HTR-8/SVneo (cell line): ENCODE results near the gene UBALD2.
"Not testable (repeated sequence)": the region's sequence is repeated elsewhere in the genome, so short reads cannot be mapped to it uniquely, and the experiment has no call there.

ENCODE experiments used
- DNase-seq: peaks from one replicate; pipeline ENCODE4 v3.0.0; 2011; ENCODE audit warnings: low spot score, mixed read lengths; ENCODE audit not compliant: insufficient read length
- FAIRE-seq: peaks from 2 replicates; lab custom pipeline; 2011; peaks lifted over from hg19 to GRCh38; lab: Jason Lieb, UNC

The UBALD2 gene

DNA sequence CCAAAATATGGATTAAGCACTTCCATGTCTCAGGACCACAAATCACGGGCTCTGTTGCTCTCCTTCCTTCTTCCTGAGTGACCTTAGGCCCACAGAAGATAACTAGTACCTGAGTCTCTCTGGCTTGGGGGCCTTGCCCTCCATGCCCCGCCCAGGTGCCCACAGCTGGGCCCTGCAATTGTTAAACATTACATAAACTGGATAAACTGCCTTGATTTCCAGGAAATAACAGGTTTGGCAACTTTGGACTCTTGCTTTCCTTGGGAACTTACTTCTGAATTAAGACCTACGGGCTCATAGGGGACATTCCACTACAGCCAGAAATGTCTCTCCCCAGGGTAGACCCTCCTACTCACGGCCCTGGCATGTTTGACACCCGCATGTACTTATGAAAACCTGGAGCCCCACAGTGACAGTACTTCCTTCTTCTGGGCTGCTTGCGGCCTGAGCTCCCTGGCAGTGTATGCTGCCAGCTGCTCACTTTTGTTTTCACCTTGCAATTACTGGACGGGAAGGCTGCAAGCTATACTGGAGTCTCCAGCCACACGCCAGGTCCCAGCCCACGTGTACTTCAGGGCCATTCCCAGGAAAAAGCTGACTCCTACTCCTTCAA, 2.3 kb upstream of the UBALD2 start:
- FAIRE-seq (no peak), DNase-seq (no peak)

DNA sequence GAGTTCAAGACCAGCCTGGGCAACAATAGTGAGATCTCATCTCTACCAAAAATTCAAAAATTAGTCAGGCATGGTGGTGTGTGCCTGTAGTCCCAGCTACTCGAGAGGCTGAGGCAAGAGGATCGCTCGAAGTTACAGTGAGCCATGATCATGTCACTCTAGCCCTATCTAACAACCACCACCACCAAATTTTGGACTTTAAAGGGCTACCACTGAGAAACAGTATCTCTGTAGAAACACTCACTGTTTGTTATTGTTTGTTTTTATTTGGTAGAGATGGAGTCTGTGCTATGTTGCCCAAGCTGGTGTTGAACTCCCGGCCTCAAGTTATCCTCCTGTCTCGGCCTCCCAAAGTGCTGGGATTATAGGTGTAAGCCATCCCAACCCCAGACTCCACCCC, 1.3 kb upstream of the UBALD2 start:
- DNase-seq (no peak), FAIRE-seq (no peak)

DNA sequence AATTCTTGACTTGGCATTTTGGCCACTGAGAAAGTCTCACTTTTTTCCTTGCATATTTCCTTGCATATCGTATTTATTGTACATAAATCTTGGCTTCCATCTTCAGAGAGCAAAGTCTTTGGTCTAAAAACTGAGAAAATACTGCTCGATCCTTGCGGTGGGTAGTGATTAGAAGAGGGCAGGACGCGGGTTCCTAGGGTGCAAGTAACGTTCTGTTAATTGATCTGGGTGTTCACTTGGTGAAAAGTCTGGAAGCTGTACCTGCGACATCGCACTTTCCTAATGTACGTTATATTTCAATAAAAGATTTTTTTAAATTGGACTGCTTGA, 758 bp upstream of the UBALD2 start:
- no peak for DNase-seq
- no peak for FAIRE-seq

DNA sequence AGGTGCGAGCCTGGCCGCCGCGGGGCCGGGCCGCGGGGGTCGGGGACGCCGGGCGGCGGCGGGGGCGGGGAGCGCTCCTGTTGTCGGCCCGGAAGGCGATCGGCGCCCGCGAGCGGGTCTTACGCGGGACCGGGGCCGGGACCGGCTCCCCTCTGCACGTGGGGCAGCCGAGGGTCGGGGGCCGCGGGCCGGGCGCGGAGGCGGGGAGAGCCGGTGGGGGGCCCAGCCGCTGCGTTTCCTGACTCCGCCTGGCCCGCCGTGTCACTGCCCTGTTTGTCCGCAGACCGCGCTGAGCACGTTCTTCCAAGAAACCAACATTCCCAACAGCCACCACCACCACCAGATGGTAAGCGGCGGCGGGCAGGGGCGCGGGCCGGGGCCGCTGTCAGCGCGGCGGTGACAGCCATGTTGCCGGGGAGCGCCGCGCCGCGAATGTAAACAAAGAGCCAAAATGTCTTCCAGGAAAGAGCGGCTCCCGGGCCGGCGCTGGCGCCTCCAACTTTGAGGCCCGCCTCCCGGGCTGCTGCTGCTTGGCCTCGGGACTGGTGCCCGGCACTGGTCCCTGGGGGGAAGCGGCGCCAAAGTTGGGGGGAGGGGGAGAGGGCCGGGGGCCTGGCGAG, 586 bp downstream of the UBALD2 start:
- FAIRE-seq, result no peak
- no peak for DNase-seq

DNA sequence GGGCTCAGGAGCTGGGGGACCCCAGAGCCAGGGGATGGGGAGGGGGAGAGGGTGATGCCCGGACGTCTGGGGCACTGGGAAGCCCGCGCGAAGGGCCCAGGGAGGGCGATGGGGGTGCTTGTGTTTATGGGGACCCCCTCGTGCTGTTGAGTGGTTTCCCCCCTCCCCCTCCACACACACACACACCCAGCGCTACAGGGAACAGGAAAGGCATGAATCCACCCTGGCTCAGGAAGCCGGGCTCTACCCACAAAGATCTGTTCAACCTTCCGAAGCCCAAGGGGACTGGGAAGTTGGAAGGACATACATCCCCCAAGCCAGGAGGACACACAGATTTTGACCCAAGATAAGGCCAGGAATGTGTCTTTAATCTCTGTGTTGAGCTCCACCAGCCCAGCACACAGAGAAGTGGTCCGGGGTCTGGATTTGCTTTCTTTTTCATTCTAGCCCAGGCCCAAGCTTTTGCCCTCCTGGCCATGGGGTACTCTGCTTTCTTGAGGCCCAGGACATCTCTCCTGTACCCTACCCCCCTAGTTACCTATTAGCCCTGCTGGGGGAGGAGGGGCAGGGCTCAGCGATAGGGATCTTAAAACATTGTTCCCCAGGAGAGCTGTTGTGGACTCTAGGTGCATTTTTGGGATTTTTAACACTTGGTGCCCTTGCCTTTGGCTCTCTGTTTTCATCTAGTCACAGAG, 1.2 kb downstream of the UBALD2 start:
- DNase-seq (no peak), FAIRE-seq (no peak)

DNA sequence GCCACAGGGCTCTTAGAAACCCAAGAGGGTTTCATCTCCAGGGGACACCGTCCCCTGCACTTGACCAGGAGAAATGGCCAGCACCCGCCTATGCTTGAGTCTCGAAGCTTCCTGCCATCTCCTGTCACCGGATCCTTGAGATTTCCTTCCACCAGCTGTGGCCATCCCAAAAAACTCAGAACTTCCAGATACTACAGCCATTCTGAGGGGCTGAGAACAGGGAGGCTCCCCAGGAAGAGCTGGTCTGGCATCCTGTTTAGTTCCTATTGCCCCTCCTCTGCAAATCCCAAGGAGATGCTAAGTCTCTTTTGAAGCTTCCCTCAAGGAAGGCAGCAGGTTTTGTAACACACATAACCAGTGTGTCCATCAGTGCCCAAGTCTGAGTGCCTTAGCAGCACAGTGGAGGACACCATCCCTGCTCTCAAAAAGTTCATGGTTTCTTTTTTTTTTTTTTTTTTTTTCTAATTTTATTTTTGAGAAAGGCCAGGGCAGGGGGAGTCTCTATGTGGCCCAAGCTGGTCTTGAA, 2.0 kb downstream of the UBALD2 start:
- FAIRE-seq (no peak), DNase-seq (no peak)

DNA sequence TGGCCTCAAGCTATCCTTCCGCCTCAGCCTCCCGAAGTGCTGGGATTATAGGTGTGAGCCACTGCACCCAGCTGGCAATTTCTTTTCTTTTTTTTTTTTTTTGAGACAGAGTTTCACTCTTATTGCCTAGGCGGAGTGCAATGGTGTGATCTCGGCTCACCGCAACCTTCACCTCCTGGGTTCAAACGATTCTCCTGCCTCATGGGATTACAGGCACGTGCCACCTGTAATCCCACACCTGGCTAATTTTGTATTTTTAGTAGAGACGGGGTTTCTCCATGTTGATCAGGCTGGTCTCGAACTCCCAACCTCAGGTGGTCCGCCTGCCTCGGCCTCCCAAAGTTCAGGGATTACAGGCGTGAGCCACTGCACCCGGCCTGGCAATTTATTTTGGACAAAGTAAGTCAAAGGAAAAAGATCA, 2.4 kb downstream of the UBALD2 start:
- not testable (repeated sequence) for FAIRE-seq

DNA sequence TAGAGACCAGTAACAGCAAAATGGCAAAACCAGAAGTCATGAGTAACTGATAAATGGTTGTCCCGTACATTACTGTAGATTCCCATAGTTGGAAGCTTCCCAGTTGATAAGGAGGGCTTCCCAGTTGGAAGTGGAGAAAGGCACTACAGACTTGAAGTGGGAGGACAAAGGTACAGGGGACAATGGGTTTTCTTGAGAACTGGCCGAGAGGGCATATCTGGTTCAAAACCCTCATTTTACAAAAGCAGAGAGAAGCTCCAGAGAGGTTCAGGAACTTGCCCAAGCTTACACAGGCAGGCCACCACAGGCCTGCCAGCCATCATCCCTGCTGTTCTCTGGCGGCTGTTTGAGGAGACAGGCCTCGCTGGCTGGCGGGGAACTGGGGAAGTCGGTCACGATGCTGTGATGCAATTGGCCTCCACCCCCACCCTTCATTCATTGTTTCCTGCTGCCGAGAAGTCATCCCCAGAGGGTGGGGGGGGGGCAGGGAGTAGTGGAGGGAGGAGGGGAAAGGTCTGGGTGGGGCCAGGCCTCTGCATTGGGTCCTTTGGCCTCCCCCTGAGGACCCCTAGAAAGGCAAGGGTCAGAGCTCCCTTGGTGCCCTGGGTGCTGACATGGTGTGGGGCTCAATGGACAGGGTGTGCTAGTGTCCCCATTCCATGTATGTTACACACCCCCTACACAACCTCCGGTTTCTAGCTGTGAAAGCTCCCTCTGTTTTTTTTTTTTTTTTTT, 3.0 kb downstream of the UBALD2 start:
- DNase-seq (no peak), FAIRE-seq (no peak)

More for the DNA sequence above, 2.4 kb downstream of the UBALD2 start:
- DNase-seq, result not testable (repeated sequence)

DNA sequence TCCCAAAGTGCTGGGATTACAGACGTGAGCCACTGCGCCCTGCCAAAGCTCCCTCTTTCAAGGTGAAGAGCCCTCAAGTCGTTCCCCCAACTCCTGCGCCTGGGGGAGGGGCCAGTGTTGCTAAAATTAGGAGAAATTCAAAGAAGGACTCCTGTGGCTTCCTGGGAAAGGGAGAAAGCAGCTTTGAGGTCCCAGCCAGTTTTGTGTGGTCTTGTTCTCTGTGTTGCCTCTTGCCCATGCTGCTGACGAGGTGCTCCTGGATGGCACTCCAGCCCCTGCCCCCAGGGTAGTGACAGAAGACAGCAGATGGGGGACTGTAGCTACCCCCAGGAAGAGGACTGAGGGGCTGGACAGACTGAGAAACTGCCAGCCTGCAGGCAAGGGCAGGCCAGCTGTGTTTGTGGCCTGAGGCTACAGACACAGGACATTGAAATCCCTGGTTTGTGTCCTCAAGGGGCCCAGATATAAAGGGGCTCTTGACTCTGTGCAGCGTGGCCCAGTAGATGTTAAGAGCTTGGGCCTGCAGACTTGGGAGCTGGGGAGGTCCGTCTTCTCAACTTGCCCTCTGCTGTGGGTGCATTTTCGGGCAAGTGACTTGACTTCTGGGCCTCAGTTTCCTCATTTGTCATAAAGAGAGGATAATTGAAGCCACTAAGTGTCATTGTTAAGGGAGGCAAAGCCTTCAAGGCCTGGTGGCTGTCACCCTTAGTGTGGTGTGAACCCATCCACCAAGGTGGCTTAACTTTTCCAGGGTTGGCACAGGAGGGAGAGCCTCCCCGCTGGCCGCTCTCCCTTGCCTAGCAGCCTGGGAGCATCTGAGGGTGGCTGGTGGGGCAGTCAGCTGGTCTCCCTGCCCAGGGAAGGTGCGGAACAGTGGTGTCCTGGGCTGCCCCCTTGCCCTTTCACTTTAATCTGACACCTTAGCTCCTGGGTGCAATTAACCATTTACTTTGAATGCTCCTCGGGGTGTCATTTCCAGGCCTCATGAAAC, 4.1 kb downstream of the UBALD2 start:
- no peak for FAIRE-seq
- no peak for DNase-seq

DNA sequence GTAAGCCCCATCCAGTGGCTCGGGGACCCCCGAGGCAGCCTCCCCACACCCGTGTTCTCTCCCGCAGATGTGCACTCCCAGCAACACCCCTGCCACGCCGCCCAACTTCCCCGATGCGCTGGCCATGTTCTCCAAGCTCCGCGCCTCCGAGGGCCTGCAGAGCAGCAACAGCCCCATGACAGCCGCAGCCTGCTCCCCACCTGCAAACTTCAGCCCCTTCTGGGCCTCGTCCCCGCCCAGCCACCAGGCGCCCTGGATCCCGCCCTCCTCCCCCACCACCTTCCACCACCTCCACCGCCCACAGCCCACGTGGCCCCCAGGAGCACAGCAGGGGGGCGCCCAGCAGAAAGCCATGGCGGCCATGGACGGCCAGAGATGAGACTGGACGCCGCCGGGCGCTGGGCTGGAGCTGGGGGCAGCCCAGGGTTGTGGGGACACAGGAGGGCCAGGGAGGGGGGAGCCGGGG, 5.0 kb downstream of the UBALD2 start:
- FAIRE-seq, result no peak
- no peak for DNase-seq

DNA sequence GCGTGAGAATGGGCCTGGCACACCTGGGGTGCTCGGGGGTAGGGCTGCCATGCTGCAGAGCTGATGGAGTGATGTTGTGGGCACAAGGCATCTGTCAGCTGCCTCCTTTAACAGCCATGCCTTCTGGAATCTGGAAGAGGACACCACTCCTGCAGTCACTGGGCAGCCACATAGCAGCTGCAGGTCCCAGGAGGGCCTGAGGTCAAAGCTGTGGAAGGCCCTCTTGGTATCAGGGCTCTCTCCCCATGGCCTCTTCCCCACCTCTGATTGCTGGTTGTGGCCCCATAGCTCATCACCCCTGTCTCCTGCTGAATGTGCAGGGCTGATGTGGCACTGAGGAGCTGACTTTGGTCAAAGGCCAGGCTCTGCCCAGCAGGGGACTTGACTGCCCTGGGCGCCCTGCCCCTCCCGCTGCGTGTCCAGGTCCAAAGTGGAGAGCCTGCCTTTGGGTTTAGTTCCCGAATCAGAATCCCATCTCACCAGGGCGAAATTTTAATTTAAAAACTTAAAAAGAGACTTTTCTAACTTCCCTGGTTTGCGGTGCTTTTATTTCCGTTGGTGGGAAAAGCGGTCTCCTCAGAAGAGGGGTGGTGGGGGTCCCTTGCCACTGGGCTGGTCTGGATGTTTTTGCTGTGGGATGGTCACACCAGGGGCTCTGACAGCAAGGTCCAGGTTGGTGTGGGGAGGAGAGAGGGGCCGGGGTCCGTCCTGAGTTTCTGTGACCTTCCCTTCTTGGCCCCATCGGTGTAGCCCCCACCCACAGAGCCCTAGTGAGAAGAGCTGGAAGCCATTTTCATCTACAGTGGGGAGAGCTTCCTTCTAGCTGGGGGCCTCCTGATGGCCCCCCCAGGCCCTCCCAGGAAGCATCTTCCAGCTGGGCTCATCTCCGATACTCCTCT, 5.9 kb downstream of the UBALD2 start:
- DNase-seq (no peak), FAIRE-seq (no peak)

DNA sequence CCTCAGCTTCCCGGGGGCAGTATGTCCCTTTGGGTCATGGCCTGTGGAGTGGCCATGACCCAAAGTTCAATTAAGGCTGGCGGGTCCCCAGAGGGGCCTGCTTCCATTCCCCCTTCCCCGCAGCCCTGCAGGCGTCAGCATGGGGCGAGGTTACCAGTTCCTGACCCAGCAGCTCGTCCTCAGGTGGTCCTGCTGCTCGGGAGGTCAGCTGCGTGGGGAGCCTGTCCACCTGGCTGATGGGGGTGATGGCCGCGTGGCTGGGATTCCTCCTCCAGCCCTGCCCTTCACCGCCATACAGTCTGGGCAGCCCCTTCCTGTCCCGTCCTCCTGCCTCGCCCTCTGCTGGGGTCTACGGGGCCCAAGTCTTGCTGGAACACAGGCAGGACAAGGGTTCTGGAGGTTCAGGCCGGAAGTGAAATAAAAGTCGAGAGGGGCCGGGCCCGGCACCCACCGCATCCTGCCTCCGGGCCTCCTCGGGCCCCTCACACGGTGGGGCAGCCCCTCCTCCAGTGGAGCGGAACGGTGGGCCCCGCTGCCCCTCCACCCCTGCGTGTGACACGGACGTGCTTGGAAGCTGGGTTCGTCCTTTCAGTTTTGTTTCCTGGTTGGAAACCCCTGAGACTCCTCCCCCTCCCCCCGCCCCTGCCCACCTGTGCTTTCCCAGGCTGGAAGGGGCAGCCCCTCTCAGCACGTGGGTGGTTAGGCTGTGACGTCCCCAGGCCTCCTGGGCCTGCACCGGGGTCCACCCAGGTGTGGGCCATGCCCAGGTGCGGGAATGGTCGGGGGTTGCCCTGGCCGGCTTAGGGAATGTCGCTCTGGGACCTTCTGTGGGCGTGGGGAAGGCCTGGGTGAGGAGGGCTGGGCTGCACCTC, 6.8 kb downstream of the UBALD2 start:
- FAIRE-seq, result no peak
- no peak for DNase-seq

DNA sequence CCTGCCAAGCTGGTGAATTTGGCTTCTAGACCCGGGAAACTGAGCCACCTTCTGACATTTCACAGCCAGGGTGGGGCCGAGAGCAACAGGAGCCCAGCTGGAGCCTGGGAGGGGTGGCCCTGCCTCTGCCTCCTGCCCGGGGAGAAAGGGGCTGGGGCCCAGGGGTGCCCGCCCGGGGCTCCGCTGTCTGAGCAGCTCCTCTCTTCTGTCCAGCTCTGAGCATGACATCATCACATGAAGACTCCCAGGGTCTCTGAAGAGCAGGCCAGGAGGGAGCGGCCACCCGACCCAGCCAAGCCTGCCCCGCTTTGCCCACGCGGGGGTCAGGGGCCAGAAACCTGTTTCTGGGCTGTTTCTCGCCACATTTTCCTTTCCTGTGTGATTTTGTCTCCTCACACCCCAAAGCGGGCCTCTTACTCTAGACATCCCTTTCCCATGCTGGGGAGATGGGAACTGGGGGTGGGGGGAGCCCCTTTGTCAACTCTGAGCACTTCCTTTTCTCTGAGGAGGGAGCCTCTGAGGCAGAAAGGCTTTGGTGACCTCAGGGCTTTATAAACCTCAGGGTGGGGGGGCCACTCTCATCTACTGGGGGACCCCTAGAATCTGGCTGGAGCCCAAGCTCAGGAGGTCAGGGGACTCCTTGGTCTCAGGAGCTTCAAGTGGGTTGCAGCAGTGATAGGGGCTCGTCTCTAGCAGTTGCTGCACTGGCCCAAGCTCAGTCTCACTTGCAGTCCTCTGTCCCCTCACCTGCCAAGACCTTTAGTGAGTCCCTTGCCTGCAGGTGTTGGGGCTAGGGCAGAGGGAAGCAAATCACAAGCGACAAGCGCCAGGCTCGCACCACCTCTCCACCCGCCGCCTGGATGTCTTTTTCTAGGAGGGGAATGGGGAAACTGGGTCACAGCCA, 7.6 kb downstream of the UBALD2 start:
- FAIRE-seq, result no peak
- DNase-seq, result no peak

DNA sequence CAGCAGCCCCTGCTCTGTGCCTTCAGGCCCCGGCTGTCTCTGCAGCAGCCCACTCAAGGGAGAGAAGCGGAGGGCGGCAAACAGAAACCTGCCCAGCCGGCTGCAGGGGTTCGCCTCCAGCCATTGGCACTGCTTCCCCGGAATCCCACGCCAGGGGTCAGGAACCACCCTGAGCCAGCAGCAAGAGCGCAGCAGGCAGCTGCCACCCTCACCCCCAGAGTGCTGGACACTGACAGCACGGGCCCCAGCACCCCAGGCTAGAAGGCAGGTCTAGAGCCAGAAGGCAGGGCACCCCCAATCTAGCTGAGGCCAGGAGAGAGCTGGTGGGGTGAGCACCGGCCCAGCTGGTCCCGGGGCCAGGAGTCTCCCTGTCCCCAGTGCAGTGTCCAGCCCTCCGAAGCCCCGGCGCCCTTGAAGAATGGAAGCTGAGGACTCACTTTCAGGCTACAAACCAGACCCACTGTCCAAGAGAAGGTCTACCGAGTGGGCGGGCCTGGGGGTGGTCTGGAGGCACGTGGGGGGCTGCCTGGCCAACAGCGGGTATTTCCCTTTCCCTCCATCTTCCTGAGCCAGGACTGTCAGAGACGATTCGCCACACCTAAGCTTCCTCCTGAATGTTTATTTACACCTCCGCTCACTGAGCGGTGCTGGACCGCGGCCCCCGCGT, 8.4 kb downstream of the UBALD2 start:
- FAIRE-seq (no peak), DNase-seq (no peak)

DNA sequence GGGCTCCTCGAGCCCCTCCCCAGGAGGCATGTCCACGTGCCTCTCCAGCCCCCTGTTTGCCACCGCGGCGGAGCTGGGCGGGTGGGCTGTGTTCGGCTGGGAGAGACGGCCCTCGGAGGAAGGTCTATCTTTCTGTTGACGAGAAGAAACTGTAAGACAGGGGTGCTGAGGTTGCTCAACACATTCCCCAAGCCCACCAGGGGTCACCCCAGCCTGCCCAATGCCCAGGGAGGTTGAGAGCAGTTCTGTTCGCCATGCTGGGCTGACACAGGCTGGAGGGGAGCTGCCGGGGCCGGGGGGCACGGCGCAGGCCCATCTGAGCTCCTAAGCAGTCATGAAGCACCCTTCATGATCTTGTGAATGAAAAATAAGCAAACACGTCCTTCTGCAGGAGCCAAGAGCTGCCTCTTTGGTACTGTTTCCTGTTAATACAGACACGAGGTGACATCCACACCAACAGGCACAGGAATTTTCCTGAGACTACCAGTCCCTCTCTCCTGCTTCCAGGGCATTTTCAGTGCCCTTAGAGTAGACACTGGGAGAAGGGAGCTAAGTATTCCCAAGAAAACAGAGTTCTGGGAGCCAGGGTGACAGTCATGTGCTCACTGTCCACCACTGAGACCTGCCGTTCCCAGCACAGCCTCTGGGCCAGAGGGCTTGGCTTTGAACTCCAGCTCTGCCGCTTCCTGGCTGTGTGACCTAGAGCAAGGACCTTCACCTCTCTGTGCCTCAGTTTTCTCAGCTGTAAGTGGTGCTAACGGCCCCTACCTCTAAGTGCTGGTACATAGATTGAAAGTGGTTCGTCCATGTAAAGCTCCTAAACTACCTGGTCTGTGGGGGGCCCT, 9.2 kb downstream of the UBALD2 start:
- no peak for DNase-seq
- FAIRE-seq, result no peak
